NCI-H1417 (cell line): ENCODE data around the gene STK26.
"Not testable (repeated sequence)": the region's sequence is repeated elsewhere in the genome, so short reads cannot be mapped to it uniquely, and the experiment has no call there.

Source experiments
- DNase-seq, 3 experiments: peaks; one replicate each; lab custom pipeline; 2025; lab: John Stamatoyannopoulos, UW

Gene STK26

DNA sequence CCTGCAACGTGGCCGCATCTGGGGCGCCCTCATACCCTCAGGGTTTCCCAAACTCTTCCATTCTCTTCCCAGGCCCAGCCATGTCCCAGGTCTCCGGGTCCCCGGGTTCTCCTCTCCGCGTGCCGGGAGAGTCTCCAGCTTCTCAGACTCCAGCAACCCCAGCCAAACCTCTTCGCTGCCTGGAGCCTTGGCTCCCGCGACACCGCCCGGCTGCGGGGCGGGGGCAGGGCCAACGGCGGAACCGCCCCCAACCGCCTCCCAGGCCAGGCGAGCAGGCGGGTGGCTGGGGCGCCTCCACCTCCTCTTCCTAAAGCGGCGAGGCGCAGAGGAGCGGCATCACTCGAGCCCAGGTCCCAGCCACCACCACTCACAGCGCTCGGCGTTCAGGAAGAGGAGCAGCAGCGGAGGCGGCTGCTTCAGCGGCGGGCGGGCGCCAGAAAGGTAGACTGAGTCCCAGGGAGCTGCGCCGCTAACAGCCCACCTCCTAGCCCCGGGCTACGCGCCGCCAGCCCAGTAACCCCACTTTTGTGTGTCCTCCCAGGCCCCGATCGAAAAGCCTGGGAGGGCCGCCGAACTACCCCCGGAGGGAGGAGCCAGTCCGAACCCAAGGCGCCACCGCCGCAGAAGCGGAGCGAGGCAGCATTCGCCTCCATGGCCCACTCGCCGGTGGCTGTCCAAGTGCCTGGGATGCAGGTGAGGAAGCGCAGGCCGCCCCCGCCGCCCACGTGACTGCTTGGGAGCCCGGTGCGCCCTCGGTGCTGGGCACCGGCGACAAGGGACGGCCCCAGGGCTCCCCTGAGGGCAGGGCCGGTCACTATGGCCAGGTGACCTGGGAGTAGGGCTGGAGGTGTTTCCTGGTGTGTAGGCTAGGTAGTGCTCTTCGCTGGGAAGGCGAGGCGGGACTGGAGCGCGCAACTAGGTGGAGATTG is at the start of gene STK26:
Gene STK26, plus strand, starts transcription at position 336 of the 929 bp plus-strand sequence. Its CDS starts 316 bp downstream, at position 652.
- peak; percentile 6 to 84 (median 82) for DNase-seq

DNA sequence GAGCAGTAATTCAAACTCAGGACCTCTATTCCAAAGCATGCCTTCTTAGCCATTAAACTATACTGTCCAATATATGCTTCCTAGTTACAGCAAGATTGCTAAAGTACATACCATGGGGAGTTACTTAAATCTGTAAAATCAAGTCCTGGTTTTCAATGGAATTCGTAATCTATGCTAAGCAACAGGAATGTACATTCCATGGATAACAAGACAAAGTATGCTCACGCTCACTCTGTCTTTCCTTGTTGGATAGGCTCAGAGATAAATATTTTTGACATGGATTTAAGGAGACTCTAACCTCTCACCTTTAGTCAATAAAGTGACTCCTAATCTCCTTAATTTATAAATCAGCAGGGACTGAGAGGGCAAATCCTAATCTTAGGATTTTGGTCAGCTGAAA is 47.3 kb upstream of the STK26 start:
- DNase-seq = no peak

DNA sequence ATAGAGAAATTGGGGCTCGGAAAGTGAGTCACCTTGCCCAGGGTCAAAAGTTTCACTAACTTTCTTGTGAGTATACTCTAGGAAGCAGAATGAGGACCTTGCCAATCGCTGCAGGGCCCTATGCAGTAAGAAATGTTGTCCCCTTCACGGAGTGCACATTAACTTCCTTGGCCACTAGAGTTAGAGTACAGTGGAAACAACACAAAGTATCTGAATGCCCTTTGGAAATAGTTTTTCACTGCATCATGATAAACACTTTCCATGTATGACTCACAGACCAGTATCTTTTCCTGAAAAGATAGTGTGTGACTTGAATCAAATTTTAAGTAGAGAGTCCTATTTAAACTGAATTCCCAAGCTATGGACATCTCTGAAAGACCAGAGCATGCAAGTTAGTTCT is 45.5 kb upstream of the STK26 start:
- no peak for DNase-seq

DNA sequence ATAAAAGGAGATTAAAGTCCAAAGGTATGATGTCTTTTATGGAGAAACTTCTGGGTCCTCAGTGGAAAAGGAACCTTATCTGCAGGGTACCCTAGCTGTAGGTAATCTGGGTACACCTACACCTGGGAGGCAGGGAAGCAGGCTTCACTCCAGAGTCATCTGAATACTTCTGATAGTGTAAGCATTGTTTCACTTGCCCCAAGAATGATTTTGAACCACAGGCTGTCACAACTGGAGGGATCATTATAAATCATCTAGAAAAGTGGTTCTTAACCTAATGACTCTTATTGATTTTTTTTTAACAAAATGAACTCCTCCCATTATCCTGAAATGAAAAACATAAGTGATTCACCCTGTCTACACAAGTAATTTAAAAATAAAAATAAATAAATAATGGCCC is 44.0 kb upstream of the STK26 start:
- DNase-seq = peak in 1 of 3 experiments; percentile 38

DNA sequence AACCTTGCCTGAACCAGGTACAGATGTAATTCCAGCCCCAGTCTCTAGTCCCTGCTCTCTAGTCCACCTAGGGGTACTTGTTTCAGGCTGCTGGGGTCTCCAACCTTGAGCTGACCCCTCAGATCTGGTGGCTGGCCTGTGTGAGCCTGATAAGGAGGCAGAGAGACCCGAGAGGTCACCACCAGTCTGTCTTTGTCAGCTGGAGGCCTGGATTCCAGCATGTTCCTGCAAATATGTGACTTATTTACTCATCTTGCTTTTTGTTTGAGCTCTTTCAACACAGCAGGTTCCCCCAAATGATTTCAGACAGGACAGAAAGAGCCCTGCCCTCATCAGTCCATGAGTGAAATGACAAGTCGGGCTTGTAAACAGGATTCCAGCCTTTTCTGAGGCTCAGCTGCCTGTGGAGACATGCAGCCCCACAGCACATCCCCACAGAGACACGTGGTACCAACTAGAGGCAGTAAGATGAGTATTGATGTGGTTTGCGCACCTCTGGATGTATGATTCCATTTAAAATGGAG is 37.5 kb upstream of the STK26 start:
- DNase-seq = no peak

DNA sequence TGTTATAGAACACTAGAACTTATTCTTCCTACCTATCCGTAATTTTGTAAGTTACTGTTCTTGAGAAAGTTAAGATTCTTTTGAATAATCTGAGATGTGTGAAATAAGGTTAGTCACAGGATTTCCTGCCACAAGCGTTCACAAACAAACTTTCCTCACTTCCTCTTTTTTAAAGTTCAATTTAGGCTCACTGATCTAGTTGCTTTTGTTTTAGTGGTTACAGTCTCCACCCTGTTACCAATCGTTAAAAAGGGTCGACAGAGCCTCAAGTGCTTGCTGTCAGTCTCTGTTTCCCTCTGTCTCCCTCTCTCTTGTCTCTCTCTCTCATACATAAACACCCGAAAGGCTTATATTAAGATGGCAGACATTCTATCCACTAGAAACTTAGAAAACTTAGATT is 35.9 kb upstream of the STK26 start:
- DNase-seq = no peak

DNA sequence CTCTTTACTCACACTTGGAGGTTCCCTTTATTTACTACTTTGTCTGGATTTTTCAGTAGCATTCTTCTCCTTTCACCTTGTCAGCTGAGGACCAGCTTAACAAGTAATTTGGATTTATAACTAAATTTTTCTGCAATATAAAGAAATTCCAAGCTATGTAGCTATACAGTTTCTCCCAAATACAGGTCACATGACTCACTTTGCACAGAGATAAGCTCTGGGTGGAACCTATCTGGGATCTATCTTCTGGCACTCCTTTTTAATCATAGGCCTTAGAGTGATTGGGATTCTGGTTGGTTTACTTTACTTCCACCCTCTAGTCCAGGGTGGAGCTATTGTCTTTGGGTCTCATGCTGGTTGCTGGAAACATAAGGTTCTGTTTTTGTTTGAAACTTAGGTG is 34.9 kb upstream of the STK26 start:
- no peak for DNase-seq

DNA sequence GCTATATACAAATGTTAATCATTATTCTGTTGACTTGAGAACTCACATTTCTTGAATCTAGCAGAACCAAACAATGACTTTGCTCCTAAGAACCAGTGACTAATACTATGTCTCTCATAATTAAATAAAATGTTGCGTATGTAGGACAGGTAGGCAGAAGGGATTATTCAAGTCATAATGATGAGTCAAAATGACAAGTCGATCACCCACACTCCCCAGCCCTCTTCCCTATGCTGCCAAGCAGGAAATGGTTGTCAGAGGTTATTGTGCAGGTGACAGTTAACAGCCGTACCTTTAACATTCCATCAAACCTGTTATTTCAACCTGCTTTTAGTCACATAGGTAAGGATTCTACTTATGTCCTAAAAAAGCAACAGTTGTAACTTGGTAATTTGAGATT is 22.0 kb upstream of the STK26 start:
- no peak for DNase-seq

DNA sequence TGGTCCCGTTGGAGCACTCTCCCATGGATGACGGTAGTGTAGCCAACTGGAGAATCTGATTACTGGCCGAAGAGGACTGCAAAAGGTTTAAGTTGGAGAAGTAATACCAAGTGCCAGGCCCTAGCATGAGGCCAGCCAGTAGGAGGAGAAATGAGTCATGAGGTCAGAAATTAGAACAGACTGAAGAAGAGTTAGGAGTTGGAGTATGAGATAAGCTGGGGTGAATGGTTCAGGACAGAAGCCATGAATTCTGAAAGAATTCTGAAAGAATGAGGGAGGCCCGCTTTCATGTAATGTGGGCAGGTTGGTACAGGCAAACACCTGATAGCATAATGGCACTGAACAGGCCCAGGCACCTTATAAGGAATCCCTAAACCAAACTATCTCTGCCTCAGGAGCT is 18.4 kb upstream of the STK26 start:
- no peak for DNase-seq

DNA sequence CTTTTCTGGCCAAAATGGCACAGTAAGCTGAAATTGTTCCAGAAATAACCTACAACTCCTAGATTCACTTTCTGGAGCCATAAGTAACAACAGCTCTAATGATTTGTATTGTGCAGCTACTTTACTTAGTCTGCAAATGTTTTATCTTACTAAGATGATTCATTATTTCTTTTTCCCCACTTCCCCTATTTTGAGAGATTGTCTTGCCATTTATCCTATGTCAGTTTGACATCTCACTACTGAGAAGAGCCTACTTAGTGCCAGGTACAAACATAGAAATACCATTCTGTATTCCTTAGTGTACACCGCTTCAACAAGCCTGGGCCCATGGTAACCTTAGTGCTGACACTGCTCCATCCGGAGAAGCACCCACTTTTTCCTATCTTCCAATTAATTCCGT is 13.8 kb upstream of the STK26 start:
- no peak for DNase-seq

DNA sequence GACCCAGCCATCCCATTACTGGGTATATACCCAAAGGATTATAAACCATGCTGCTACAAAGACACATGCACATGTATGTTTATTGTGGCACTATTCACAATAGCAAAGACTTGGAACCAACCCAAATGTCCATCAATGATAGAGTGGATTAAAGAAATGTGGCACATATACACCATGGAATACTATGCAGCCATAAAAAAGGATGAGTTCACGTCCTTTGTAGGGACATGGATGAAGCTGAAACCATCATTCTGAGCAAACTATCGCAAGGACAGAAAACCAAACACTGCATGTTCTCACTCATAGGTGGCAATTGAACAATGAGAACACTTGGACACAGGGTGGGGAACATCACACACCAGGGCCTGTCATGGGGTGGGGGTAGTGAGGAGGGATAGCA is 12.9 kb upstream of the STK26 start:
- DNase-seq = not testable (repeated sequence)

DNA sequence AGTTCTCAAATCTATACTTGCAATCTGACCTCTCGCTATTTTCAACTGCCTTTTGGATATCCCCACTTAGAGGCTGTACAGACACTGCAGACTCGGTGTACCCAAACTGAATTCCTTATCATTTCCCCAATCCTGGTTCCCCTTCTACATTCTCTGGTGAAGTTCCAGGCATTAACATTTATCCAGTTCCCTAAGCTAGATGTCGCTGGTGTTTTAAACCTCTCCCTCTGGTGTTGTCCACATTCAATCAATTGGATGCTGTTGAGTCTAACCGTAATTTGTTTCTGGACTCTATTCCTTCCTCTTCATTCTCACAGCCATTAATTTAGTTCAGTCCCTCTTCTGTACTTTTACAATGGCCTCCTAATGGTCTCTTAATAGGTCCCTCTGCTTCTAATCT is 7.2 kb upstream of the STK26 start:
- DNase-seq = no peak

DNA sequence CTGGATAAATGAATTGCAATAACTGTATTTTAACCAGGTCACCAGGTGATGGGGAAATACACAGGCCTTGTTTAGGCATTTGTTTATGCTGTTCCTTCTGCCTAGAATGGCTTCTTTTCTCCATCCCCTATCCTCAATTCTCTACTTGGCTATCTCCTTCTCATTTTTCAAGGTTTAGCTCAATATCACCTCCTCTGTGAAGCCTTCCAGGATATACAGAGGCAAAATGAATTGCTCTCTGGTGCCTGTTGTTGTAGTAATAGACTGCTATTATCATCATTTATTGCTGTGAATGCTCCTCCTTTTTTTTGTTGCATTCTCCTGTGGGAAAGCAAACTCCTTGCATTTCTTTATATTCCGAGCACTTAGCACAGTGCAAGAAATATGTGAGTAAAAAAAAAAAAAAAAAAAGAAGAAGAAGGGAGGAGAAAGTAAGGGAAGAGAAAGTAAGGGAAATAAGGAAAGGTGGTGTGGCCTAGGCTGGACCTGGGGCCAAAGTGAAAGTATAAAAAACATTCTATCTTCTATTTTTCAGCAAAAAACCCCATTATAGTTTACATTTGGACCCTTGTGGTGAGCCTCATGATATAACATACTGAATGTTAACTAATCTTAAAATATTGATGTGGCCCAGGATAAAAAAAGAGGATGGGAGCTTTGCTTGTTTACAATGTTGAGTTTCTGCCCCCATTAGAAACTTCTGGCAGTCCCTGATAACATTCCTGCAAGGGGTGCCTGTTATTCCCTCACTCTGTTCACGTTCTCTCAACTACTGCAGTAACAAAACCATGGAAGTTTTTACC is 6.3 kb upstream of the STK26 start:
- DNase-seq = no peak

DNA sequence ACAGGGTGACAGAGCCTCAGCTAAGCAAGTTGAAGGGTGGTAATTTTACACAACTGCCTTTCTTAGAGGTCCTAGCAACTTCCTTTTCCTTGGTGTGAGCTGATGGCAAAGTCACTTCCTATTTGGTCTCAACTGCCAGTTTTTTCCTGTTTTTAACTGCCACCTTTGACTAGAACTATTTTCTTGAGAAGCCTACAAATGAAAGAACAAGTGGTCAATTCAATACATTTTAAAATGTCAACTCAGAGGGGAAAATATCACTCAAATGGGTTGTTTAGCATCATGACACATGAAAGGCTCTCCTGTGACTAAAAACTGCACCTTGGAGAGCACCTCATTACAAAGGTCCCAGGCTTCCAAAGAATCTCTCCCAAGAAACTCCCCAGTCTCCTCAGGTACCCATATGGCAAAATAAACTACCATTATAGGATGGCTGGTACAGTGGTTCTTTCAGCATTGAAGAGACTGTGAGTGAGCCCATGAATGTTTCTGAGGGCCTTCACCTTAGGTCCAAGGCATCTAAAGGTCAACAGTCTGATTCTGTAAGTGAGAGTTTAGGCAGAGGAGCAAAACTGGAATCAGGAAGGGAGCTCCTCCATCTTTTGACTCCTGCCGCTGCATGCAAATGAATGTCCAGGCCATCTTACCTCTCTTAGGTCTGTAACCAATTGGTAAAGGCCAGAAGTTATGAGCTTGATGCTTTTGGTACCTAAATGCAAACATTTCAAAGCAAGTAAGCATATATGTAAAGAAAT is 5.5 kb upstream of the STK26 start:
- no peak for DNase-seq

DNA sequence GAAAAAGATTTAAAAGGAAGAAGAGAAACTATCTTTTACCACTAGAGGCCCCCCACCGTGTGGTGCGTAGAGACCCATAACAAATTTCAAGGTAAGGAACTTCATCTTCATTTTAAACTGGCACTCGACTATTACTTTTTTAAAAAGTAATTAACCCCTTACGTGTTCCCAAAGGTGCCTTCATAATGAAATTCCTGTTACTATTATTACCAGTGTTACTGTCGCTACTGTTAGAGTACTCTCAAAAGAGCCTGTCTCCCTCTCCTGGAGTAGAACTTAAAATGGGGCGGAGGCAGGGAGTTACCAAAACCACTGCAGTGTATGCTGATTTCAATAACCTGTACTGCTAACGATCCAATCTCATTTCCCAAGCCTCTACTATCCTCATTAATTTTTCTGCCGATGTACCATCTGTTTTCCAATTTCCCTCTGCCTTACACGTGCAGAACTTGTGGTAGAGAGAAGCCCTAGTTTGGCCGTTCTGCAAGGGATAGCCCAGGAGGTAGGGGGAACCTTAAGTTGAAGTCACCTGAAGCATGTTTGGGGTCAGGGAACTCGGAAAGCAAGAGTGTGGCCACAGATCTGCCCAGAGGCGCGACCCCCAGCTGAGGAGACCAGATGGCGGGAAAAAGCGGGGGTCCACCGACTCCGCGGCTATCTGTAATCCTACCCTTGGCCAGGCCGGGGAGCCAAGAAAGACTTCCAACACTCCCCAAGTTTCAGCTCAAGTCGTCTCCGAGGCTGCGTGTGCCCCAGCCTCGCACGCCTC is 720 bp upstream of the STK26 start:
- DNase-seq = peak in 1 of 3 experiments; percentile 29

DNA sequence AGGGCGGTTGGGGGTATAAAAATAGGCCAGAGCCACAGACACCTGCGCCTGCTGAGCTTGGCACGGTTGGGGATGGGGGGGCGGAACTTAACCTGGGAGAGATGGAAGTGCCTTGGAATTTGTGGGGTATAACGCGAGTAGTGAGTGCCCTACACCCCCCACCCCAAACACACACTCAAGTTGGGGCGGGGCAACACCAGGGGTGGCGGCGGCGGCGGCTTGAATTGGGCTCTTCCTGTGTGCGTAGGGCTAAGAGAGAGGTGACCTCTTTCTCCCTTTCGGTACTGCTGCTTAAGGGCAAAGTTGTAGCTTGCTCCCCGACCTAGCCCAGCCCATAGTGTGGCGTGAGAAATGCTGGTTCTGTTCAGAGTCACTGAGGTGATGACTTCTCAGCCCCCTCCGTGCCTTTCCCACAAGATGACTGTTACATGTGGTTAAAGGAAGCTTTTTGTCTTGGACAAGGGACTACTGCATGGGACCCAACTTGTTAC is 839 bp downstream of the STK26 start:
- DNase-seq = no peak

DNA sequence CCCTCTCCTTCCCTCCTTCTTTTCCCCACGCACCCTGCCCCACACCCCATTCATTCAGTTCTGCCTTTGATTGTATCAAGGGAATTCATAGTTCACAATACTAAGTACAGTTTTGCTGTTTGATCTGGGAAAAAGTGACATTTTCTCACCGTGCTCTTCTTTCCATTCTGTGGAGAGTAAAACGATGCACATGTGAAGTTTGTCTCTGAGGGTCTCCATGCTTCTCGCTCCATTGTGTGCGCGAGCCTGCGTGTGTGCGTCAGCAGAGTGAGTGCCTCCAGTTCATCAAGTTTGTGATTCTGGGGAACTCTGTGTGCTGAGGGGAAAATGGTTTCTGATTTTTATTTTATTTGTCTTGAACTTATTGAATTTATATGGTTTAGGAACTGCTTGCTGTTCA is 1.9 kb downstream of the STK26 start:
- no peak for DNase-seq

DNA sequence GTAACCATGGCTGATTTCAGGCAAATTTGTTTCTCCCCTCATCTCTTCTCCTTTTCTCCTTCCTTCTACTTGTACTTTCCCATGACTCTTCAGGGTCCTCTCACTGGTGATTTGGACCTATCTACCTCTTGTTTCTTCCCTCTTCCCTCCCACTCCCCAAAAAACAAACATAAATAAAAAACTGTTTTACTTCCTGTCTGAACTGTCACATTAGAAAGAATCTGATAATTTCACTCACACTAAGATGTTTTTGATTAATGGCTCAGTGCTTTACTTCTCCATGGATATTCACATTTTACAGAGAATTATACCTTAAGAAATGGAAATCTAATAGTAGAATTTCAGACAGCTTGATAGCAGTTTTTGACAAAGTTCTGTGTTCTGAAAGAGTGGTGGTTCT is 7.2 kb downstream of the STK26 start:
- DNase-seq = no peak

DNA sequence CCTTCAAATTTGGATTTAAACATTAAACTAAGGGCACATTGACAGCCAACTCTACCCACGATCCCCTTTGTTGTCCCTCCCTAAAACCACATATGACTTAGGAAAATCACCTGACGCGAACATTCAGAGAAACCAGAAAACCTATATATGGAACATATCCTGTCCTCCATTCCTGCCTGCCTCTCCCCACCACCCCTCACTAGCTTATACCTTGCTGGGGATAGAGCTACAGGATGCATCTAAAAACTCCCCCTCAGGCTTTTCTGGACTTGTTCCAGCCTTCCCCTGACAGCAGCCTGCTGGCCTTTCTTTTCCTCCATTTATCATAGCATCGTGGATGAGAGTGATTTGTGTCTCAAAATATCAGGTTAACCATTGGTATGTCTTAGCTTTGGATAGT is 8.8 kb downstream of the STK26 start:
- DNase-seq = no peak

DNA sequence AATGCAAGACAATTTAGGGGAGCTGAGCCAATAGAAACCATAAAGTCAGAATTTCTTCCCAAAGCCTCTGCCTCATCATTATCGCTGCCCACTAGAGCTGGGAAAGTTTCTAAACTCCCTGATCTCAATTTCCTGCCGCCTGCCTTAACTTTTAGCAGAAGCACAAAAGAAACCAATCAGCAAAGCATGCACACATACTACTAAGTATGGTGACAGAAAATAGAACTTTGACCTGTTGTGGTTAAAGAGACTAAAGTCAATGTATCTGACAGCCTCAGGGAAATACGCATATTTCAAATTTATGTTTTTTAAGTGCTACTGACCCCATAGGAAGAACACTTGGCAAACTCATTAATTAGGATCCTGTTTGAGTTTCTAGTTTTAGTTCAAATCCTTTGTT is 10.1 kb downstream of the STK26 start:
- DNase-seq = no peak

DNA sequence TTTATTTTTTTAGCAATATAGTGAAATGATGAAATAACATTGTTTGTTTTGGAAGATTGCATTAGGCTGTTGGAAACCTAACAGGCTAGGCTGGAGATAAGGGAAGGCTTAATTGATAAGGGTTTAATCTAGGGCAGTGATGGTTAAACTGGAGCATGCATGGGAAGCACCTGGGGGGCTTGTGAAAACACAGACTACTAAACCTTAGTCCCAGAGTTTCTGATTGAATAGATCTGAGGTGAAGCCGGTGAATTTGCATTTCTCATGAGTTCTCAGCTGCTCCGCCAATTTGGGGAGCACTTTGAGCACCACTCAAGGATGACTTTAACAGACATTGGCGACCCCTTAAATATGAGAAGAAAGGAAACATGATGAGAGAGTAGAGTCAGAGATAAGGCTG is 11.5 kb downstream of the STK26 start:
- DNase-seq = no peak
